ENCODE results near the gene CD177. TPM values are rescaled to one million over a fixed set of nuclear protein-coding genes. Genes with fewer than 3 reads are reported as not detected.

CD177 gene
- total and polyA plus RNA-seq, 2 donors, result 0.80 to 0.99 TPM

DNA sequence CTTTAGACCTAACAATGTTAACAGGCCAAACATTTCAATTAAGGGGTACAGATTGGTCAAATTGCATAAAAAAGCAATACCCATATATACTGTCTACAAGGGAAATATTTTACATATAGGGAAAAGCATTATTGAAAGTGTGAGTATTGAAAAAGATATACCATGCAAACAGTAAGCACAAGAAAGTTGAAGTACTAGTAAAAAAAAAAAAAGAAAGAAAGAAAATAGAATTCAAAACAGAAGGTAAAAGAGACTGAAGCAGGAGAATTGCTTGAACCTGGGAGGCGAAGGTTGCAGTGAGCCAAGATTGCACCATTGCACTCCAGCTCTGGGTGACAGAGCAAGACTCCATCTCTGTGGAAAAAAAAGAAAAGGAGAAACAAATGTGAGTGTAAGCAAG, 55.9 kb downstream of the CD177 start:
- Histone ChIP-seq H3K9me3 (ENCODE audit: control insufficient read depth in 2 of 2, insufficient read depth in 1 of 2, low read length in 1 of 2) (peaks cover 0 to 5% of the 10 kb centered on the region in 2 donors), H3K36me3 (ENCODE audit: control insufficient read depth in 2 of 2, insufficient read depth in 2 of 2, low read length in 1 of 2) (no peaks in the 10 kb centered on the region), H3K4me3 (ENCODE audit: low read length in 2 of 2) (no peak overlapping the region), H3K27ac (ENCODE audit: low read depth in 1 of 2, low read length in 1 of 2) (no peak overlapping the region), H3K27me3 (ENCODE audit: control insufficient read depth in 2 of 2, insufficient read depth in 1 of 2, low read length in 1 of 2) (peaks cover 0 to 4% of the 10 kb centered on the region in 2 donors), H3K4me1 (ENCODE audit: control insufficient read depth in 2 of 2, insufficient read depth in 2 of 2, low read length in 2 of 2) (no peaks in the 10 kb centered on the region)
- DNase-seq (ENCODE audit: low read depth in 6 of 9, low spot score in 9 of 9), result no peak
- 92% methylated on average over 1 of the region's 1 CpG for WGBS

GRCh38 chr19:43412441-43412840, 59.0 kb downstream of the CD177 start:
- Histone ChIP-seq H3K27ac (ENCODE audit: low read depth in 1 of 2, low read length in 1 of 2) (no peak overlapping the region), H3K4me1 (ENCODE audit: control insufficient read depth in 2 of 2, insufficient read depth in 2 of 2, low read length in 2 of 2) (no peaks in the 10 kb centered on the region), H3K4me3 (ENCODE audit: low read length in 2 of 2) (no peak overlapping the region), H3K36me3 (ENCODE audit: control insufficient read depth in 2 of 2, insufficient read depth in 2 of 2, low read length in 1 of 2) (no peaks in the 10 kb centered on the region), H3K9me3 (ENCODE audit: control insufficient read depth in 2 of 2, insufficient read depth in 1 of 2, low read length in 1 of 2) (peaks cover 0 to 8% of the 10 kb centered on the region in 2 donors), H3K27me3 (ENCODE audit: control insufficient read depth in 2 of 2, insufficient read depth in 1 of 2, low read length in 1 of 2) (no peaks in the 10 kb centered on the region)
- WGBS, result 91% methylated on average over 6 of the region's 6 CpGs
- DNase-seq (ENCODE audit: low read depth in 6 of 9, low spot score in 9 of 9), result no peak

Other genes starting within 250 kb of the CD177 start
- not detected for gene PSG5, start 167.2 kb upstream of the CD177 start, total RNA-seq
- 0.05 TPM for gene PSG5, start 167.2 kb upstream of the CD177 start, polyA plus RNA-seq
- gene PSG4, start 148.0 kb upstream of the CD177 start, total RNA-seq, result 0.05 TPM
- gene PSG4, start 148.0 kb upstream of the CD177 start, polyA plus RNA-seq, result 0.07 TPM
- not detected for gene PSG9, start 84.2 kb upstream of the CD177 start, total RNA-seq
- 0.23 TPM for gene PSG9, start 84.2 kb upstream of the CD177 start, polyA plus RNA-seq
- gene TEX101, start 61.2 kb downstream of the CD177 start, total RNA-seq, result 0.99 TPM
- 0.18 TPM for gene TEX101, start 61.2 kb downstream of the CD177 start, polyA plus RNA-seq
- gene LYPD3, start 111.9 kb downstream of the CD177 start, total RNA-seq, result 3.0 TPM
- 34.2 TPM for gene LYPD3, start 111.9 kb downstream of the CD177 start, polyA plus RNA-seq
- 12.0 TPM for gene PHLDB3, start 151.1 kb downstream of the CD177 start, total RNA-seq
- 37.9 TPM for gene PHLDB3, start 151.1 kb downstream of the CD177 start, polyA plus RNA-seq
- 32.3 TPM for gene ETHE1, start 173.5 kb downstream of the CD177 start, total RNA-seq
- 44.8 TPM for gene ETHE1, start 173.5 kb downstream of the CD177 start, polyA plus RNA-seq
- gene ZNF575, start 179.5 kb downstream of the CD177 start, total RNA-seq, result 0.38 TPM
- 2.5 TPM for gene ZNF575, start 179.5 kb downstream of the CD177 start, polyA plus RNA-seq
- 28.2 TPM for gene XRCC1, start 221.8 kb downstream of the CD177 start, total RNA-seq
- gene XRCC1, start 221.8 kb downstream of the CD177 start, polyA plus RNA-seq, result 23.2 TPM
- gene PINLYP, start 222.1 kb downstream of the CD177 start, total RNA-seq, result 16.0 TPM
- 12.3 TPM for gene PINLYP, start 222.1 kb downstream of the CD177 start, polyA plus RNA-seq
- 4.4 TPM for gene IRGQ, start 242.4 kb downstream of the CD177 start, total RNA-seq
- gene IRGQ, start 242.4 kb downstream of the CD177 start, polyA plus RNA-seq, result 7.5 TPM
- 9.7 TPM for gene ZNF576, start 242.9 kb downstream of the CD177 start, total RNA-seq
- 10.3 TPM for gene ZNF576, start 242.9 kb downstream of the CD177 start, polyA plus RNA-seq